GM18498 (cell line): ENCODE data around the gene CTNND2.

ENCODE experiments used
- ATAC-seq: cut with Tn5 transposase; IDR thresholded peaks from one replicate; pipeline ENCODE4 v1.9.1; 2021; ENCODE audit warnings: mild to moderate bottlenecking, moderate library complexity; ENCODE audit not compliant: unreplicated experiment

CTNND2 gene

GRCh38 chr5:11599499-11599898 lies 304.7 kb downstream of the CTNND2 start:
- no peak for ATAC-seq

GRCh38 chr5:11596657-11597071 lies 307.6 kb downstream of the CTNND2 start:
- ATAC-seq, result no peak

GRCh38 chr5:11596185-11596584 lies 308.1 kb downstream of the CTNND2 start:
- ATAC-seq, result no peak

GRCh38 chr5:11595045-11595444 lies 309.2 kb downstream of the CTNND2 start:
- ATAC-seq, result no peak

DNA sequence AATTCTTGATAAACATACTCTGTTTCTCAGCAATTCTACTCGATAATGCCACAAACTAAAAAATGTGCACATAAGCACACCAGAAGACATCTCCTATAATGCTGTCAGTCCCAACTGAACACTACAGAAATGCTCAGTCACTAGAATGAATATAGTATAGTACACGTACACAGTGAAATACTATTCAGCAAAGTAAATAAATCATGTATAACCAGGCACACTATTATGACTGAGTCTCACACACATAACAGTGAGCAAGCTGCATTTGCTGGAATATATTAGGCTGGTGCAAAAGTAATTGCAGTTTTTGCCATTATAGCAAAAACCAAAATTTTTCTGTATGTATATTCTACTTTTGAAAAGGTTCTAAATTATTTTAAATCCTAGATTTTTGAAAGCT lies 310.2 kb downstream of the CTNND2 start:
- ATAC-seq, result no peak

DNA sequence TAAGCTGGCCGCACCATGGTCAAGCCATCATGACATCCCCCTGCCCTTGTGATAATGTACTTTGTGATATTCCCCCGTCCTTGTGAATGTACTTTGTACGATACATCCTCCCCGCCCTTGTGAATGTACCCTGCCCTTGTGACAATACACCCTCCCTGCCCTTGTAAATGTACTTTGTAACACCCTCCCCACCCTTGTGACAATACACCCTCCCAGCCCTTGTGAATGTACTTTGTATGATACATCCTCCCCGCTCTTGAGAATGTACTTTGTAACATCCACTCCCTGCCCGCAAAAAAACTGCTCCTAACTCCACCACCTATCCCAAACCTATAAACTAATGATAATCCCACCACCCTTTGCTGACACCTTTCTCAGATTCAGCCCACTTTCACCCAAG lies 313.8 kb downstream of the CTNND2 start:
- no peak for ATAC-seq

DNA sequence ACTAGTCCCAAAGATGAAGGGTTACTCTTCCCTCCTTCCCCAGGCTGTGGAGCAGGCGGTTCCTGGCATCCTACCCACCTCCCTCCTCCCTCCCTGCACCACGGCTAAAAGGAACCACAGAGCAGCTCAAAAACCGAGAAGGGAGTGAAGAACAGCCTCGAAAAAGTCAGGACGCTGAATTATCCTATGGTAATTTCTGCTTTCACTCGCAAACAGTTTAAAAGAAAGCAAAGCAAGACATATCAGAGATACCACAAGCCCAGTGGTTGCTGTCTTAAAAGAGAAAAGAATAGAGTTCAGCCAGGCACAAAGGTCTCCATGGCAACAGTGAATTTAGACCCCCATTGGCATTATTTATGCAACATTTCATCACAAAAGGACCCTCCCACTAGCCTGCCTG lies 315.4 kb downstream of the CTNND2 start:
- ATAC-seq, result no peak

- ATAC-seq, result no peak
Measured at GRCh38 chr5:11584017-11584416, 320.2 kb downstream of the CTNND2 start.

- ATAC-seq, result no peak
Measured at GRCh38 chr5:11579351-11579750, 324.9 kb downstream of the CTNND2 start.

GRCh38 chr5:11574787-11575186 lies 329.5 kb downstream of the CTNND2 start:
- ATAC-seq, result no peak

- no peak for ATAC-seq
Measured at GRCh38 chr5:11573140-11573992, 330.9 kb downstream of the CTNND2 start.

GRCh38 chr5:11564706-11565105 lies 339.5 kb downstream of the CTNND2 start:
- ATAC-seq, result no peak

DNA sequence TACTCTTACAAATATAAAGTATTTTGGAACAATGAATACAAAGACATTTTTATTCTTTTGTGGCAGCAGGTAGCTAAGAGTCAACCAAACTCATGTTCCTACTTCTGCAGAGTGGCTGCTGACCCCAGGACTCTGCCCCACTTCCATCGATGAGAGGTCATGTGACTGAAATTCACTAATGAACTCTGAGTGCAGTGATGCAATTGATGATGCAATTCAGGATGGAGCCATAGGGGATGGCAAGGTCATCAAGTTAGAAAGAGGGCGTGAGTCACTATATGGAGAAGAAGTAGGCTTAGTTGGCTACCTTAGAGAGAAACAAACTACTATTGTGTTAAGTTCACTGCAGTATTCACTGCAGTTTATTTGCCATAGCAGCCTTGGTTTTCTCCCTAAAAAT lies 340.4 kb downstream of the CTNND2 start:
- ATAC-seq, result no peak

DNA sequence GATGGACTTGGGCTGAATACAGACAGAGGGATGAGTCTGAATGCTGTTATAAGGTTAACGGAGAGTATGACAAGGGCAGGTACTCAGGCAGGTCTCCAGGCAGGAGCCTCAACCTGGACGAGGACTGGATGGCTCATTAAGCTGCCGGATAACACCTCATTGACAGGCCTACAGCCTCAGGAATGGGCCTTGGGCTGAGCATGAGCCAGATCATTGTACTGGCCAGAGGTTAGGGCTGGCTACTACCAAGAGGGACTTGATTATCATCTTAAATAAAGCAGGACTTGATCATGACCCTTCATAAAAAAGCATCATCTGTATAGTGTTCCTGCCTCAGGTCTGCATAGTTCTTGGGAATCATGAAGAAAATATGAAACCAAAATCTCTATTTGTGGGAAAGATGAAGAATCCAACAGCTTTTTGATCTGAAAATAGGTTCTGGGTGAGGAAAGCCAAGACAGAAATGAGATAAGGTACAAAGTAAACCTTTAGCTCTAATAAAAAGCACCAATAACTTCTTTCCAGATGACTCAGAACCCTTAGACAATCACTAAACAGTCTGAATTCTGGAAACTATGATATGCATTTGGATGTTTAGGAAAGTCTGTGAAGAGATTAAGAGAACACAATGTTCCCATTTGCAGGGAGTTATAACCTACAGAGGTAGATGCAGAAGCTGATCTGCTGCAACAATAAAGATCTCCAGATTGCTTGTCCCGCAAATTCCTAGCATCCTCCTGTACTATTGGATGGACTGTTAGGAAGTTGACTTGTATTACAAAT lies 343.1 kb downstream of the CTNND2 start:
- ATAC-seq, result no peak

DNA sequence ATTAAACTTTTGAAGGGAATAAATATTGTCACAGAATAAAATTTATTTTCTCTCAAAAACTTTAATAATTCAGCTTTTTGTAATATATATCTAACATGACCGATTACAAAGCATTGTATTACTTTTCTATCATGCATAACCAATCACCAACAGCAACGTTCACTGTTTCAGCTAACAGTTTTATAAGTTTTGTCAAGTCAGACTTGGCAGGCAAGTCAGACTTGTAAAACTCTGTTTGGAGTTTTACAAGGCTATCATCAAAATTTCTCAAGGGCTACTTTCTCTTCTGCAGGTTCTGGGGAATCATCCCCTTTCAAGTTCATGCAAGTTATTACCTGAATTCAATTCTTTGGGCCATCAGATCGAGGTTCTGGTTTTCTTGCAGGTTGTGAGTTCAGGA lies 347.2 kb downstream of the CTNND2 start:
- ATAC-seq, result no peak

GRCh38 chr5:11555171-11555570 lies 349.1 kb downstream of the CTNND2 start:
- ATAC-seq, result no peak

DNA sequence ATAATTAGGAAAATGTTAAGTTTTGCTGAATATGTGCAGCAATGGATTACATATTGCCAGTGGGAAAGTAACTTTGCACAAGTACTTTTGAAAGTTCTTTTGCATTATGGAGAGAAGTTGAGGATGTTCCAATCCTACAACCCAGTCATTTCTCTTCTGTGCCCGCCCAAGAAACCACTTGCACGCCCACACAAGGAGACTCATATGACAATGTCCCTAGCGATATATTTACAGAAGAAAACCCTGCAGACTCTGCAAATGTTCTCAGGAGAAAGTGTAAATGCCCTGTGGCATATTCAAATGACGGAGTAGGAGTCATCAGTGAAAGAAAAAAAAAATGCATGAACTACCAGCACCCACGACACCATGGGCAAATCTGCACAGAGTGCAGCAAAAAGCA lies 356.5 kb downstream of the CTNND2 start:
- no peak for ATAC-seq

GRCh38 chr5:11547140-11547539 lies 357.1 kb downstream of the CTNND2 start:
- ATAC-seq, result no peak

- no peak for ATAC-seq
Measured at GRCh38 chr5:11540112-11540511, 364.1 kb downstream of the CTNND2 start.

DNA sequence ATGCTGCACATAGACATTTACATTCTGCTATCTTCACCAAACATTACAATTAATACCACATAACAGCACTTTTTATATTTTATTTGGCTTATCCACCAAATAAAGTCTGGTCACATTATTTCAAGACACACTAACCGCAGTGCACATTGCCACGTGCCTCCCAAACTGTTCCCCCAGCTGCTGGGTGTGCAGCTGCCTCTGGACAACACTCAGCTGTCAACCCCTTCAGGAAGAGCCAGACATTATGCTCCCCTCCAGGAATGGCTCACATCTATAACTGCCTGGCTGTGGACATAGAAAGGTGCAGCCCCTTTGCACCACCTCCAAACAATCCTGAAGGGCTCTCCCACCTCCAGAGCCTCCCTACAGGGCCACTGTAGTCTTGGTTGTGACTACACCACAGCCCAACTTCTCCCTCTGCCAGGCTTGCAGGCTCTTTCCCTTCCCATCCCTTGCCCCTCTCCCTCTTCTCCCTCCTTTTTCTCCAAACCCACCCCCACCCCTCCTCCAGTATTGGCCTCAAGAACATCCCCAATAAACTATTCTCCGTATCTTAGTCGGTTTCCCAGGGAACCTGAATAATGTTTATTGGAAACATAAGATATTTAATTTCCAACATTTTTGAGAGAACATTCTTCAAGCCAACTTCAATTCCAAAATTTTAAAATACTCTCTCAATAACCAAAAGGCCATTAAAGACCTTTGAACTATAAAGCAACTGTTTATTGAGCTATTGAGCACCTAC lies 372.3 kb downstream of the CTNND2 start:
- ATAC-seq, result no peak

- ATAC-seq, result no peak
Measured at GRCh38 chr5:11528720-11529119, 375.5 kb downstream of the CTNND2 start.
